ENCODE measurements around the gene KDM8. TPM values are rescaled to one million over a fixed set of nuclear protein-coding genes. Genes with fewer than 3 reads are reported as not detected.
A peak's percentile ranks its signal among the peaks of the same experiment; 100 is the strongest.

Gene KDM8
- total RNA-seq, 1 donor from 2014 or later = 1.8 TPM

GRCh38 chr16:27165576-27165975 is 37.8 kb upstream of the KDM8 start:
- TF ChIP-seq CTCF (IDR thresholded peaks at IDR 0.05; ENCODE audit: insufficient read depth, low read length, severe bottlenecking) = no peak
- H3K27me3 ChIP-seq (ENCODE audit: control insufficient read depth, insufficient read depth, low read length) = no peaks in the 10 kb centered on the region
- FAIRE-seq = no peak

GRCh38 chr16:27168790-27169189 is 34.5 kb upstream of the KDM8 start:
- Histone ChIP-seq H3K36me3 (ENCODE audit: control insufficient read depth, insufficient read depth, low read length) (no peaks in the 10 kb centered on the region), H3K4me3 (ENCODE audit: low read depth, low read length) (no peak overlapping the region), H3K27me3 (ENCODE audit: control insufficient read depth, insufficient read depth, low read length) (no peaks in the 10 kb centered on the region)
- no peak for DNase-seq (ENCODE audit: low read depth)
- no peak for FAIRE-seq
- TF ChIP-seq CTCF (IDR thresholded peaks at IDR 0.05; ENCODE audit: insufficient read depth, low read length, severe bottlenecking) = no peak

More at GRCh38 chr16:27165576-27165975, 37.8 kb upstream of the KDM8 start:
- no peak overlapping the region for H3K4me3 ChIP-seq (ENCODE audit: low read depth, low read length)
- DNase-seq (ENCODE audit: low read depth) = no peak
- H3K36me3 ChIP-seq (ENCODE audit: control insufficient read depth, insufficient read depth, low read length) = no peaks in the 10 kb centered on the region

- DNase-seq (ENCODE audit: low read depth) = peak; percentile 83
- peak; percentile 58 for FAIRE-seq
- TF ChIP-seq CTCF (IDR thresholded peaks at IDR 0.05; ENCODE audit: insufficient read depth, low read length, severe bottlenecking) = peak; percentile 50
- H3K27me3 ChIP-seq (ENCODE audit: control insufficient read depth, insufficient read depth, low read length) = no peaks in the 10 kb centered on the region
- H3K36me3 ChIP-seq (ENCODE audit: control insufficient read depth, insufficient read depth, low read length) = no peaks in the 10 kb centered on the region
- H3K4me3 ChIP-seq (ENCODE audit: low read depth, low read length) = no peak overlapping the region
Observed at GRCh38 chr16:27169511-27170071, 33.7 kb upstream of the KDM8 start.

- DNase-seq (ENCODE audit: low read depth) = no peak
- no peak for FAIRE-seq
- TF ChIP-seq CTCF (IDR thresholded peaks at IDR 0.05; ENCODE audit: insufficient read depth, low read length, severe bottlenecking) = no peak
- H3K4me3 ChIP-seq (ENCODE audit: low read depth, low read length) = no peak overlapping the region
- H3K27me3 ChIP-seq (ENCODE audit: control insufficient read depth, insufficient read depth, low read length) = no peaks in the 10 kb centered on the region
- H3K36me3 ChIP-seq (ENCODE audit: control insufficient read depth, insufficient read depth, low read length) = no peaks in the 10 kb centered on the region
Observed at GRCh38 chr16:27171584-27171983, 31.7 kb upstream of the KDM8 start.

- H3K4me3 ChIP-seq (ENCODE audit: low read depth, low read length) = no peak overlapping the region
- no peak for TF ChIP-seq CTCF (IDR thresholded peaks at IDR 0.05; ENCODE audit: insufficient read depth, low read length, severe bottlenecking)
- FAIRE-seq (no peak), DNase-seq (ENCODE audit: low read depth) (no peak)
- no peaks in the 10 kb centered on the region for H3K36me3 ChIP-seq (ENCODE audit: control insufficient read depth, insufficient read depth, low read length)
- H3K27me3 ChIP-seq (ENCODE audit: control insufficient read depth, insufficient read depth, low read length) = no peaks in the 10 kb centered on the region
Observed at GRCh38 chr16:27174007-27174406, 29.3 kb upstream of the KDM8 start.

- Histone ChIP-seq H3K27me3 (ENCODE audit: control insufficient read depth, insufficient read depth, low read length) (no peaks in the 10 kb centered on the region), H3K4me3 (ENCODE audit: low read depth, low read length) (no peak overlapping the region), H3K36me3 (ENCODE audit: control insufficient read depth, insufficient read depth, low read length) (no peaks in the 10 kb centered on the region)
- no peak for TF ChIP-seq CTCF (IDR thresholded peaks at IDR 0.05; ENCODE audit: insufficient read depth, low read length, severe bottlenecking)
- DNase-seq (ENCODE audit: low read depth) (peak; percentile 70), FAIRE-seq (no peak)
Observed at GRCh38 chr16:27174798-27175197, 28.5 kb upstream of the KDM8 start.

All from bronchial epithelial cell (primary cell).